ENCODE results near the gene CPNE8.

GRCh38 chr12:38625306-38625705, 280.1 kb downstream of the CPNE8 start:
- TF ChIP-seq, protein P1, sequence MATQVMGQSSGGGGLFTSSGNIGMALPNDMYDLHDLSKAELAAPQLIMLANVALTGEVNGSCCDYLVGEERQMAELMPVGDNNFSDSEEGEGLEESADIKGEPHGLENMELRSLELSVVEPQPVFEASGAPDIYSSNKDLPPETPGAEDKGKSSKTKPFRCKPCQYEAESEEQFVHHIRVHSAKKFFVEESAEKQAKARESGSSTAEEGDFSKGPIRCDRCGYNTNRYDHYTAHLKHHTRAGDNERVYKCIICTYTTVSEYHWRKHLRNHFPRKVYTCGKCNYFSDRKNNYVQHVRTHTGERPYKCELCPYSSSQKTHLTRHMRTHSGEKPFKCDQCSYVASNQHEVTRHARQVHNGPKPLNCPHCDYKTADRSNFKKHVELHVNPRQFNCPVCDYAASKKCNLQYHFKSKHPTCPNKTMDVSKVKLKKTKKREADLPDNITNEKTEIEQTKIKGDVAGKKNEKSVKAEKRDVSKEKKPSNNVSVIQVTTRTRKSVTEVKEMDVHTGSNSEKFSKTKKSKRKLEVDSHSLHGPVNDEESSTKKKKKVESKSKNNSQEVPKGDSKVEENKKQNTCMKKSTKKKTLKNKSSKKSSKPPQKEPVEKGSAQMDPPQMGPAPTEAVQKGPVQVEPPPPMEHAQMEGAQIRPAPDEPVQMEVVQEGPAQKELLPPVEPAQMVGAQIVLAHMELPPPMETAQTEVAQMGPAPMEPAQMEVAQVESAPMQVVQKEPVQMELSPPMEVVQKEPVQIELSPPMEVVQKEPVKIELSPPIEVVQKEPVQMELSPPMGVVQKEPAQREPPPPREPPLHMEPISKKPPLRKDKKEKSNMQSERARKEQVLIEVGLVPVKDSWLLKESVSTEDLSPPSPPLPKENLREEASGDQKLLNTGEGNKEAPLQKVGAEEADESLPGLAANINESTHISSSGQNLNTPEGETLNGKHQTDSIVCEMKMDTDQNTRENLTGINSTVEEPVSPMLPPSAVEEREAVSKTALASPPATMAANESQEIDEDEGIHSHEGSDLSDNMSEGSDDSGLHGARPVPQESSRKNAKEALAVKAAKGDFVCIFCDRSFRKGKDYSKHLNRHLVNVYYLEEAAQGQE (IDR thresholded peaks at IDR 0.05; ENCODE audit: borderline replicate concordance) = no peak
- TF ChIP-seq RAD21 (conservative IDR thresholded peaks at IDR 0.05) = no peak
- TF ChIP-seq CTCF (IDR thresholded peaks at IDR 0.05; ENCODE audit: poor library complexity, severe bottlenecking) = no peak

Data from neural cell (in vitro differentiated cells).